Left lung (tissue), 10 donors: Measurements from ENCODE around the gene PGGT1B. TPM values are rescaled to one million over a fixed set of nuclear protein-coding genes. Genes with fewer than 3 reads are reported as not detected.
A peak's percentile ranks its signal among the peaks of the same experiment; 100 is the strongest.

ENCODE experiments used
- ATAC-seq: fragments of 200-7000 bp; cut with Tn5 transposase; one replicate; pipeline ENCODE4 v1.9.1; 2020; ENCODE audit warnings: moderate library complexity
- DNase-seq, 4 donors: peaks; one replicate each; pipeline ENCODE4 v3.0.0-alpha.2; 2013 to 2020
- H3K27ac ChIP-seq, 2 donors: fragments of 200-600 bp; sonication (generic) in 1 of 2; one replicate each; pipeline versions ENCODE4 v1.5.0 to v1.8.0; 2020 to 2021
- H3K27me3 ChIP-seq, 2 donors: fragments of 200-600 bp; sonication (generic) in 1 of 2; one replicate each; pipeline versions ENCODE4 v1.5.0 to v1.8.0; 2020 to 2021
- H3K36me3 ChIP-seq, 2 donors: fragments of 200-600 bp; sonication (generic) in 1 of 2; one replicate each; pipeline versions ENCODE4 v1.5.0 to v1.8.0; 2020 to 2021
- H3K4me1 ChIP-seq, 2 donors: fragments of 200-600 bp; one replicate each; pipeline ENCODE4 v1.8.0; 2021
- H3K4me3 ChIP-seq, 2 donors: fragments of 200-600 bp; sonication (generic) in 1 of 2; one replicate each; pipeline versions ENCODE4 v1.5.0 to v1.8.0; 2020 to 2021; ENCODE audit warnings: mild to moderate bottlenecking in 1 of 2
- H3K9me3 ChIP-seq, 2 donors: fragments of 200-600 bp; sonication (generic) in 1 of 2; one replicate each; pipeline versions ENCODE4 v1.5.0 to v1.8.0; 2020 to 2021
- intact Hi-C, 2 donors: fragments of 100-400 bp; cut with DNase I; formaldehyde crosslinking; loops; one replicate each; pipeline versions ENCODE4 v1.11.2 to v1.14.2; 2022
- polyA plus RNA-seq, 6 donors: library from polyadenylated mRNA; unstranded; fragments of 120-200 nt; gene quantifications; one replicate each; pipeline ENCODE4 v1.2.1, GENCODE V29; 2013; ENCODE audit not compliant: insufficient read length in 6 of 6
- total RNA-seq, 2 donors: library from RNA; stranded (reverse); fragmentation: NEBNext Ultra II Directional; extraction: Animal tissue kit (Norgen Biotek cat#: 25700); gene quantifications; one replicate each; pipeline ENCODE4 v1.2.1, GENCODE V29; 2021
- TF ChIP-seq, protein P1 (sequence below), 2 donors: fragments of 200-600 bp; sonication (generic) in 1 of 2; IDR thresholded peaks; one replicate each; pipeline versions ENCODE4 v1.5.0 to v1.8.0; 2021; ENCODE audit warnings: antibody characterized with exemption in 2 of 2
- donor health status: DM: no; HTN: yes; CAD: no.
- donor health status: DM: no; HTN: no; CAD: no.

The PGGT1B gene
- total and polyA plus RNA-seq, 8 donors, result 27.7 to 46.5 (median 36.9) TPM

DNA sequence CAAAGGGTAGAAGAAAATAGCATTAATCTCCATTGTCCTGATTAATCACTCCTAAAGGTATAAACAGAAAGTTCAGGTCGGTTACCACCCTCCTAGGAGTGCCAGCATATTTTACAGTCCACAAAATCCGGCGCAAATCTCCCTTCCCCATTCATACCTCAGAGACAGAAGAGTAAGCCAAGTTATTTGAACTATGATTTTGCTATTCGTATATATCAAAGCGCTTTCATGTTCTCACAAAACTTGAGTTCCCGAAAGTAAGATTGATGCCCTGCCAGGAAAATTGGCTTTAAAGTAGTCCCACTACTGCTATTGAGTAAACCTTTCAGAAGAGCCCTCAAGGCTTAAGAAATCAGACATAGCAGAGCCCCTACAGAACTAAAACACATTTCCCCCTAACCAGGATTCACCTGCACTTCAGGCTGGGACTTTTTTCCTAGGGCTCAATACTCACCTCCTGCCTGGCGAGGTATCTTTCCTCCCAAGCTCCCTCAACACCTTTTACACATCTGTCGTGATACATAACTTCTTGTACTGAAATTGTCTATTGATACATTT, 71.1 kb downstream of the PGGT1B start:
- ATAC-seq, result peak; percentile 81

GRCh38 chr5:115190388-115190787, 72.3 kb downstream of the PGGT1B start:
- ATAC-seq, result peak; percentile 38
- Histone ChIP-seq H3K27ac (no peak overlapping the region), H3K9me3 (no peaks in the 10 kb centered on the region), H3K36me3 (no peaks in the 10 kb centered on the region), H3K4me1 (peaks cover 0 to 4% of the 10 kb centered on the region in 2 donors), H3K27me3 (peaks cover 0 to 20% of the 10 kb centered on the region in 2 donors), H3K4me3 (no peak overlapping the region)
- intact Hi-C loops, result no loop called here
- TF ChIP-seq, protein P1, sequence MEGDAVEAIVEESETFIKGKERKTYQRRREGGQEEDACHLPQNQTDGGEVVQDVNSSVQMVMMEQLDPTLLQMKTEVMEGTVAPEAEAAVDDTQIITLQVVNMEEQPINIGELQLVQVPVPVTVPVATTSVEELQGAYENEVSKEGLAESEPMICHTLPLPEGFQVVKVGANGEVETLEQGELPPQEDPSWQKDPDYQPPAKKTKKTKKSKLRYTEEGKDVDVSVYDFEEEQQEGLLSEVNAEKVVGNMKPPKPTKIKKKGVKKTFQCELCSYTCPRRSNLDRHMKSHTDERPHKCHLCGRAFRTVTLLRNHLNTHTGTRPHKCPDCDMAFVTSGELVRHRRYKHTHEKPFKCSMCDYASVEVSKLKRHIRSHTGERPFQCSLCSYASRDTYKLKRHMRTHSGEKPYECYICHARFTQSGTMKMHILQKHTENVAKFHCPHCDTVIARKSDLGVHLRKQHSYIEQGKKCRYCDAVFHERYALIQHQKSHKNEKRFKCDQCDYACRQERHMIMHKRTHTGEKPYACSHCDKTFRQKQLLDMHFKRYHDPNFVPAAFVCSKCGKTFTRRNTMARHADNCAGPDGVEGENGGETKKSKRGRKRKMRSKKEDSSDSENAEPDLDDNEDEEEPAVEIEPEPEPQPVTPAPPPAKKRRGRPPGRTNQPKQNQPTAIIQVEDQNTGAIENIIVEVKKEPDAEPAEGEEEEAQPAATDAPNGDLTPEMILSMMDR (IDR thresholded peaks at IDR 0.05), result no peak
- DNase-seq, result no peak

More for the DNA sequence above, 71.1 kb downstream of the PGGT1B start:
- Histone ChIP-seq H3K9me3 (no peaks in the 10 kb centered on the region), H3K4me3 (no peak overlapping the region), H3K27me3 (peaks cover 0 to 10% of the 10 kb centered on the region in 2 donors), H3K36me3 (no peaks in the 10 kb centered on the region), H3K4me1 (peaks cover 0 to 4% of the 10 kb centered on the region in 2 donors), H3K27ac (peak overlapping the region in 1 of 2 donors; percentile 5)
- peak in 1 of 4 donors; percentile 41 for DNase-seq
- intact Hi-C loops, result no loop called here
- TF ChIP-seq, protein P1 (IDR thresholded peaks at IDR 0.05), result no peak

DNA sequence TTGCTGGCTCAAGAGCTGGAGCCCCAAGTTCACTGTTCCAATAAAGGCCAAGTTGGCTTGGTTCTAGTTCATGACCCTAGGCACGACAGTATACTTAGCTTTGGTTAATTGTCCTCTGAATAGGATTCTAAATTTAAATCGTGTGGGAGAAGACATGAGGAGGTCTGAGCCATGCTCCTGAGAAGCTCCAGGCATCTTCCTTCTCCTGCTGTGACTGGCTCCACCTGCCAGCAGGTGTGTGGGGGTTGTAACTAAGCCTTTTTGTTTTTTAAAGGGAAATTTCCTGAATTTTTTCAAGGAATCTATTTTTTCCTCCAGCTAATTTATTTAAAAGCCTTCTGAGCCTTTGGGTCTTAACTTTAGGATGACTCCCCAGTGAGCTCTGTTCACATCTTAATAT, 72.8 kb downstream of the PGGT1B start:
- no peak overlapping the region for H3K4me3 ChIP-seq
- ATAC-seq, result peak; percentile 10
- intact Hi-C loops, result no loop called here
- H3K27me3 ChIP-seq, result peaks cover 0 to 25% of the 10 kb centered on the region in 2 donors
- TF ChIP-seq, protein P1 (IDR thresholded peaks at IDR 0.05), result no peak
- H3K9me3 ChIP-seq, result no peaks in the 10 kb centered on the region
- no peak for DNase-seq
- H3K27ac ChIP-seq, result no peak overlapping the region
- H3K36me3 ChIP-seq, result no peaks in the 10 kb centered on the region
- peaks cover 0 to 4% of the 10 kb centered on the region in 2 donors for H3K4me1 ChIP-seq

GRCh38 chr5:115186794-115187193, 75.9 kb downstream of the PGGT1B start:
- Histone ChIP-seq H3K27ac (no peak overlapping the region), H3K4me3 (no peak overlapping the region), H3K27me3 (peaks cover 19 to 56% of the 10 kb centered on the region in 2 donors), H3K9me3 (no peaks in the 10 kb centered on the region), H3K4me1 (peaks cover 0 to 4% of the 10 kb centered on the region in 2 donors), H3K36me3 (no peaks in the 10 kb centered on the region)
- DNase-seq, result no peak
- intact Hi-C loops, result no loop called here
- no peak for ATAC-seq
- TF ChIP-seq, protein P1 (IDR thresholded peaks at IDR 0.05), result no peak

DNA sequence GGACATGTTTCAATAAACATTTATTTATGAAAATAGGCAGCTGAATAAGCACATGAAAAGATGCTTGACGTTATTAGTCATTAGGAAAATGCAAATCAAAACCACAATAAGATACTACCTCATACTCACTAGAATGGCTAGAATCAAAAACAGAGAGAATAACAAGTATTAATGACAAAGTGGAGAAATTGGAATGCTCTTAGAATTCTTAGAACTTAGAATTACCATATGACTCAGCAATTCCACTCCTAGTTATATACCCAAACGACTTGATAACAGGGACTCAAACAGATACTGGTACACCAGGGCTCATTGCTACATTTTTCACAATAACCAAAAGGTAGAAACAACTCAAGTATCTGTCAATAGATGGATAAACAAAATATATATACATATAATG, 77.9 kb downstream of the PGGT1B start:
- no peak for ATAC-seq

More for the DNA sequence above, 77.9 kb downstream of the PGGT1B start:
- intact Hi-C loops, result no loop called here
- no peak overlapping the region for H3K4me3 ChIP-seq
- peaks cover 0 to 9% of the 10 kb centered on the region in 2 donors for H3K4me1 ChIP-seq
- no peak for DNase-seq
- no peaks in the 10 kb centered on the region for H3K9me3 ChIP-seq
- TF ChIP-seq, protein P1 (IDR thresholded peaks at IDR 0.05), result no peak
- no peaks in the 10 kb centered on the region for H3K36me3 ChIP-seq
- H3K27ac ChIP-seq, result no peak overlapping the region
- peaks cover 39 to 76% of the 10 kb centered on the region in 2 donors for H3K27me3 ChIP-seq
